WERI-Rb-1 (cell line): Measurements from ENCODE around the gene SLC9A7.

Experiments
- DNase-seq: peaks from one replicate; pipeline ENCODE4 v3.0.0-alpha.2; 2020
- H3K27ac ChIP-seq: fragments of 250-450 bp; sonication (Bioruptor Pico); 2 replicates; pipeline ENCODE4 v1.5.1; 2020; ENCODE audit warnings: mild to moderate bottlenecking, moderate library complexity
- H3K27me3 ChIP-seq: fragments of 250-450 bp; sonication (Bioruptor Pico); 2 replicates; pipeline ENCODE4 v1.5.1; 2021; ENCODE audit warnings: mild to moderate bottlenecking, low read depth, moderate library complexity; ENCODE audit not compliant: insufficient read depth, severe bottlenecking
- H3K36me3 ChIP-seq: fragments of 250-450 bp; sonication (Bioruptor Pico); 2 replicates; pipeline ENCODE4 v1.5.1; 2020; ENCODE audit warnings: mild to moderate bottlenecking, moderate library complexity
- H3K4me3 ChIP-seq: 2 replicates; pipeline ENCODE4 v1.5.1; 2011; ENCODE audit warnings: low read depth, mild to moderate bottlenecking, control low read depth, low read length
- H3K9me3 ChIP-seq: fragments of 250-450 bp; sonication (Bioruptor Pico); 2 replicates; pipeline ENCODE4 v1.5.1; 2021; ENCODE audit warnings: mild to moderate bottlenecking, moderate library complexity; ENCODE audit not compliant: severe bottlenecking
- CTCF ChIP-seq: IDR thresholded peaks from 2 replicates; pipeline ENCODE4 v1.5.1; 2011; ENCODE audit warnings: low read depth, mild to moderate bottlenecking, control low read depth, inconsistent platforms, low read length

The SLC9A7 gene

GRCh38 chrX:46595084-46595483, 163.8 kb downstream of the SLC9A7 start:
- Histone ChIP-seq H3K27me3 (no peaks in the 10 kb centered on the region), H3K9me3 (no peaks in the 10 kb centered on the region), H3K4me3 (no peak overlapping the region), H3K36me3 (no peaks in the 10 kb centered on the region), H3K27ac (no peak overlapping the region)
- DNase-seq = no peak
- no peak for TF ChIP-seq CTCF

DNA sequence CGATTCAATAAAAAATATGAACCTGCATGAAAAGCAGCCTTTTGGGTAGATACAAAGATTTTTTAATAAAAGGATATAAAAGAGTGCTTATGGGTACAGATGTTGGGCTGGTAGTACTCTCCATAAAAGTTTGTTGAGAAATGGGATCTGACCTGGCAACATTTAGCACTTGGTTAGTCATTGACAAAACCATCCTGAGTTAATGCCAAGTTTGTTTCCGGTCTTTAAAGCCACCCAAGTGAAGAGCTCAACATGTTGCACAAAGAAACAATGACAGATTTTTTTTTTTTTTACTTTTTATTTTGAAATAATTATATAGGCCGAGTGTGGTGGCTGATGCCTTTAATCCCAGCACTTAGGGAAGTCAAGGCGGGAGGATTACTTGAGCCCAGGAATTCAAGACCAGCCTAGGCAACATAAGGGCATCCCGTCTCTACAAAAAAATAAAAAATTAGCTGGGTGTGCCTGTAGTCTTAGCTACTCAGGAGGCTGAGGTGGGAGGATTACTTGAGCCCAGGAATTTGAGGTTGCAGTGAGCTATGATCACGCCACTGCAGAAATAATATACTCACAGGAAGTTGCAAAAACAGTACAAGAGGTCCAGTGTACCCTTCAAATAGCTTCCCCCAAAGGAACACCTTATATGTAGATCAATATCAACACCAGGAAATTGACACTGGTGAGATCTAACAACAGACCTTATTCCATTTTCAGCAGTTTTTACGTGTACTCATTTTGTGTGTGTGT, 168.8 kb downstream of the SLC9A7 start:
- no peak for TF ChIP-seq CTCF

DNA sequence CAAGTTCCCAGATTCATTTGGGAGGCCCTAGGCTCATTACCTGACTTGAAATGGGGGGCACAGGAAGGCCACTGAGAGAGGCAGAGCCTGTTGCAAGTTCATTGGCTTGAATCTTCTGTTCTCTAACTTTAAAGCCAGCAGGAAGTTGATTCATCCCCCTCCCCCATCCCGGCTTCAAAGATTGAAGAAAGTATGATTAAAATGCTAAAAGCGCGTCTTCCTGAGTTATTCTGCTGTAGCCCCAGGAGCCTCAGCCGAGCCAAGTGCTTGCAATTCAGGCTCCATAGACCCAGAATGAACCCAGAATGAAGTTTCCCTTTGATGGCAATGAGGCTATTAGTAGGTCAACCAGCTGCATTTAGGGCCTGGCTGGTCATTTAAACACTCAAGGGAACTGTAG, 170.7 kb downstream of the SLC9A7 start:
- no peak for TF ChIP-seq CTCF
- no peaks in the 10 kb centered on the region for H3K9me3 ChIP-seq
- no peak overlapping the region for H3K27ac ChIP-seq
- no peak overlapping the region for H3K4me3 ChIP-seq
- no peak for DNase-seq
- H3K27me3 ChIP-seq = peaks cover 10% of the 10 kb centered on the region
- H3K36me3 ChIP-seq = no peaks in the 10 kb centered on the region

More for the DNA sequence above, 168.8 kb downstream of the SLC9A7 start:
- no peak overlapping the region for H3K27ac ChIP-seq
- H3K36me3 ChIP-seq = no peaks in the 10 kb centered on the region
- H3K4me3 ChIP-seq = no peak overlapping the region
- no peaks in the 10 kb centered on the region for H3K9me3 ChIP-seq
- peaks cover 4% of the 10 kb centered on the region for H3K27me3 ChIP-seq
- no peak for DNase-seq

DNA sequence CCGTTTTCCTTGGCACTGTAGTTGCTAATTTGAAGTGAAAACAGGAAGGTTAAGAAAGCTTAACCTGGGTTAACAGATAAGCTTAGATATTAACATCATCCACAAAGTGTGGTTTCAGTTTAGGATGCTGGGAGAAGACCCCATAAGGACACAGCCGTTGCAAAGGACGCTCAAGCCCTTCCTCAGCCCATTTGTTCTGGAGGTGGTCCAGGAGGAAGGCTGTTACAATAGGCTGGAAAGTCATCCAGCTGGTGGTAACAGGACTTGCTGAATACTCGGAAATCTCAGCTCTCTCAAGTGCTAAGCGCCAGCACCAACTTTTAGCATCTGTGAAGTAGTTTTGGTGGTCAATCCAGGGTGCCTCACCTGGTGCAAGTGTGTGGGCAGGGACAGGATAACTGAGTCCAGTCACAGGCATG, 171.2 kb downstream of the SLC9A7 start:
- H3K4me3 ChIP-seq = no peak overlapping the region
- DNase-seq = no peak
- H3K27ac ChIP-seq = no peak overlapping the region
- peaks cover 10% of the 10 kb centered on the region for H3K27me3 ChIP-seq
- no peaks in the 10 kb centered on the region for H3K36me3 ChIP-seq
- no peak for TF ChIP-seq CTCF
- H3K9me3 ChIP-seq = no peaks in the 10 kb centered on the region

GRCh38 chrX:46587158-46587557, 171.8 kb downstream of the SLC9A7 start:
- TF ChIP-seq CTCF = no peak
- H3K27ac ChIP-seq = no peak overlapping the region
- no peak for DNase-seq
- no peak overlapping the region for H3K4me3 ChIP-seq
- H3K36me3 ChIP-seq = no peaks in the 10 kb centered on the region
- H3K27me3 ChIP-seq = peaks cover 10% of the 10 kb centered on the region
- H3K9me3 ChIP-seq = no peaks in the 10 kb centered on the region

GRCh38 chrX:46584736-46585135, 174.2 kb downstream of the SLC9A7 start:
- no peak overlapping the region for H3K27ac ChIP-seq
- no peaks in the 10 kb centered on the region for H3K36me3 ChIP-seq
- peaks cover 10% of the 10 kb centered on the region for H3K27me3 ChIP-seq
- no peak for TF ChIP-seq CTCF
- H3K9me3 ChIP-seq = no peaks in the 10 kb centered on the region
- no peak overlapping the region for H3K4me3 ChIP-seq
- no peak for DNase-seq
